ENCODE data around the gene LGALS7B.
A peak's percentile ranks its signal among the peaks of the same experiment; 100 is the strongest.
"Not testable (repeated sequence)": the region's sequence is repeated elsewhere in the genome, so short reads cannot be mapped to it uniquely, and the experiment has no call there.

LGALS7B gene

GRCh38 chr19:38754196-38754595, 34.8 kb upstream of the LGALS7B start:
- H3K4me1 Mint-ChIP-seq; H3K27ac Mint-ChIP-seq (ENCODE audit: low read depth); DNase-seq (ENCODE audit: low spot score in 2 of 2); ATAC-seq (replicated peaks; ENCODE audit: extremely low read depth, poor library complexity, severe bottlenecking); H3K36me3 Mint-ChIP-seq (ENCODE audit: insufficient read depth); H3K27me3 Mint-ChIP-seq; H3K4me3 Mint-ChIP-seq; H3K9me3 Mint-ChIP-seq: not testable (repeated sequence)

- H3K27ac Mint-ChIP-seq (ENCODE audit: low read depth) = no peak overlapping the region
These were observed 29.4 kb upstream of the LGALS7B start for GRCh38 chr19:38759590-38760003.

GRCh38 chr19:38760805-38761517, 28.0 kb upstream of the LGALS7B start:
- not testable (repeated sequence) for H3K4me1 Mint-ChIP-seq; H3K27ac Mint-ChIP-seq (ENCODE audit: low read depth); H3K27me3 Mint-ChIP-seq; H3K36me3 Mint-ChIP-seq (ENCODE audit: insufficient read depth); H3K4me3 Mint-ChIP-seq; DNase-seq (ENCODE audit: low spot score in 2 of 2); H3K9me3 Mint-ChIP-seq; ATAC-seq (replicated peaks; ENCODE audit: extremely low read depth, poor library complexity, severe bottlenecking)

More at GRCh38 chr19:38759590-38760003, 29.4 kb upstream of the LGALS7B start:
- H3K4me3 Mint-ChIP-seq = no peak overlapping the region
- no peaks in the 10 kb centered on the region for H3K27me3 Mint-ChIP-seq
- H3K9me3 Mint-ChIP-seq = no peaks in the 10 kb centered on the region
- DNase-seq (ENCODE audit: low spot score in 2 of 2) (no peak), ATAC-seq (replicated peaks; ENCODE audit: extremely low read depth, poor library complexity, severe bottlenecking) (no peak)
- peaks cover 6% of the 10 kb centered on the region for H3K4me1 Mint-ChIP-seq
- peaks cover 2% of the 10 kb centered on the region for H3K36me3 Mint-ChIP-seq (ENCODE audit: insufficient read depth)

- not testable (repeated sequence) for H3K27ac Mint-ChIP-seq (ENCODE audit: low read depth); H3K9me3 Mint-ChIP-seq; H3K36me3 Mint-ChIP-seq (ENCODE audit: insufficient read depth); H3K4me1 Mint-ChIP-seq; DNase-seq (ENCODE audit: low spot score in 2 of 2); H3K27me3 Mint-ChIP-seq; H3K4me3 Mint-ChIP-seq; ATAC-seq (replicated peaks; ENCODE audit: extremely low read depth, poor library complexity, severe bottlenecking)
These were observed 27.1 kb upstream of the LGALS7B start for GRCh38 chr19:38761884-38762389.

GRCh38 chr19:38763795-38764220, 25.2 kb upstream of the LGALS7B start:
- H3K4me3 Mint-ChIP-seq = no peak overlapping the region
- DNase-seq (ENCODE audit: low spot score in 2 of 2) = no peak
- peaks cover 6% of the 10 kb centered on the region for H3K4me1 Mint-ChIP-seq
- H3K27ac Mint-ChIP-seq (ENCODE audit: low read depth) = no peak overlapping the region
- ATAC-seq (replicated peaks; ENCODE audit: extremely low read depth, poor library complexity, severe bottlenecking) = no peak
- peaks cover 4% of the 10 kb centered on the region for H3K36me3 Mint-ChIP-seq (ENCODE audit: insufficient read depth)
- H3K27me3 Mint-ChIP-seq = no peaks in the 10 kb centered on the region
- no peaks in the 10 kb centered on the region for H3K9me3 Mint-ChIP-seq

- no peak for DNase-seq (ENCODE audit: low spot score in 2 of 2)
- Mint-ChIP-seq H3K36me3 (ENCODE audit: insufficient read depth) (peaks cover 4% of the 10 kb centered on the region), H3K27ac (ENCODE audit: low read depth) (no peak overlapping the region), H3K27me3 (no peaks in the 10 kb centered on the region), H3K9me3 (no peaks in the 10 kb centered on the region), H3K4me1 (peaks cover 6% of the 10 kb centered on the region), H3K4me3 (no peak overlapping the region)
- no peak for ATAC-seq (replicated peaks; ENCODE audit: extremely low read depth, poor library complexity, severe bottlenecking)
These were observed 23.8 kb upstream of the LGALS7B start for GRCh38 chr19:38765214-38765613.

GRCh38 chr19:38766276-38767047, 22.5 kb upstream of the LGALS7B start:
- no peak overlapping the region for H3K4me3 Mint-ChIP-seq
- DNase-seq (ENCODE audit: low spot score in 2 of 2) (no peak), ATAC-seq (replicated peaks; ENCODE audit: extremely low read depth, poor library complexity, severe bottlenecking) (no peak)
- H3K27me3 Mint-ChIP-seq = no peaks in the 10 kb centered on the region
- H3K4me1 Mint-ChIP-seq = no peaks in the 10 kb centered on the region
- H3K36me3 Mint-ChIP-seq (ENCODE audit: insufficient read depth) = peaks cover 4% of the 10 kb centered on the region
- no peak overlapping the region for H3K27ac Mint-ChIP-seq (ENCODE audit: low read depth)
- H3K9me3 Mint-ChIP-seq = no peaks in the 10 kb centered on the region

GRCh38 chr19:38769635-38770211, 19.3 kb upstream of the LGALS7B start:
- peak; percentile 74 for ATAC-seq (replicated peaks; ENCODE audit: extremely low read depth, poor library complexity, severe bottlenecking)
- no peaks in the 10 kb centered on the region for H3K27me3 Mint-ChIP-seq
- DNase-seq (ENCODE audit: low spot score in 2 of 2) = peak; percentile 82 to 97
- H3K36me3 Mint-ChIP-seq (ENCODE audit: insufficient read depth) = peaks cover 2% of the 10 kb centered on the region
- peak overlapping the region; percentile 59 for H3K4me3 Mint-ChIP-seq
- H3K27ac Mint-ChIP-seq (ENCODE audit: low read depth) = no peak overlapping the region
- no peaks in the 10 kb centered on the region for H3K9me3 Mint-ChIP-seq
- no peaks in the 10 kb centered on the region for H3K4me1 Mint-ChIP-seq

- not testable (repeated sequence) for DNase-seq (ENCODE audit: low spot score in 2 of 2); H3K9me3 Mint-ChIP-seq; H3K4me1 Mint-ChIP-seq; H3K27ac Mint-ChIP-seq (ENCODE audit: low read depth); H3K27me3 Mint-ChIP-seq; H3K36me3 Mint-ChIP-seq (ENCODE audit: insufficient read depth)
- ATAC-seq (replicated peaks; ENCODE audit: extremely low read depth, poor library complexity, severe bottlenecking) = peak; percentile 21
- peak overlapping the region; percentile 59 for H3K4me3 Mint-ChIP-seq
These were observed 18.6 kb upstream of the LGALS7B start for GRCh38 chr19:38770228-38770948.

- H3K4me1 Mint-ChIP-seq; H3K27ac Mint-ChIP-seq (ENCODE audit: low read depth); H3K9me3 Mint-ChIP-seq; H3K27me3 Mint-ChIP-seq; DNase-seq (ENCODE audit: low spot score in 2 of 2); H3K4me3 Mint-ChIP-seq; H3K36me3 Mint-ChIP-seq (ENCODE audit: insufficient read depth): not testable (repeated sequence)
- ATAC-seq (replicated peaks; ENCODE audit: extremely low read depth, poor library complexity, severe bottlenecking) = peak; percentile 81
These were observed 18.1 kb upstream of the LGALS7B start for GRCh38 chr19:38770949-38771275.

GRCh38 chr19:38771569-38771968, 17.4 kb upstream of the LGALS7B start:
- not testable (repeated sequence) for H3K9me3 Mint-ChIP-seq; H3K27me3 Mint-ChIP-seq; H3K4me3 Mint-ChIP-seq; H3K36me3 Mint-ChIP-seq (ENCODE audit: insufficient read depth); DNase-seq (ENCODE audit: low spot score in 2 of 2); H3K4me1 Mint-ChIP-seq; ATAC-seq (replicated peaks; ENCODE audit: extremely low read depth, poor library complexity, severe bottlenecking); H3K27ac Mint-ChIP-seq (ENCODE audit: low read depth)

GRCh38 chr19:38773469-38774177, 15.4 kb upstream of the LGALS7B start, which contains the start of gene LGALS7:
TSS of gene LGALS7 (minus strand) at chr19:38773517. CDS start at chr19:38773492, 25 bp downstream.
- Mint-ChIP-seq H3K27ac (ENCODE audit: low read depth) (no peak within 1 kb of the TSS), H3K4me3 (no peak within 1 kb of the TSS), H3K4me1 (no peaks in the 10 kb centered on the region), H3K27me3 (peaks cover 3% of the 10 kb centered on the region), H3K9me3 (no peaks in the 10 kb centered on the region), H3K36me3 (ENCODE audit: insufficient read depth) (peaks cover under 1% of the 10 kb centered on the region)
- DNase-seq (ENCODE audit: low spot score in 2 of 2) = no peak
- ATAC-seq (replicated peaks; ENCODE audit: extremely low read depth, poor library complexity, severe bottlenecking) = no peak
